Mesendoderm (in vitro differentiated cells): Measurements from ENCODE around the gene UTS2B.

ENCODE experiments used
- DNase-seq: peaks from one replicate; pipeline ENCODE4 v3.0.0; 2013
- H2AK5ac ChIP-seq: 2 replicates; pipeline ENCODE4 v1.6.1; 2013; ENCODE audit warnings: low read length, inconsistent platforms
- H2BK120ac ChIP-seq: 2 replicates; pipeline ENCODE4 v1.6.1; 2013; ENCODE audit warnings: low read depth, mild to moderate bottlenecking, low read length, moderate library complexity, mixed read lengths
- H2BK15ac ChIP-seq: replicated peaks from 2 replicates; pipeline ENCODE4 v1.6.1; 2013; ENCODE audit warnings: low read depth, mild to moderate bottlenecking, moderate library complexity
- H2BK5ac ChIP-seq: 2 replicates; pipeline ENCODE4 v1.6.1; 2013; ENCODE audit warnings: low read length, inconsistent platforms
- H3K18ac ChIP-seq: 2 replicates; pipeline ENCODE4 v1.6.1; 2013; ENCODE audit warnings: mild to moderate bottlenecking, low read length, mixed read lengths
- H3K23ac ChIP-seq: one replicate; pipeline ENCODE4 v1.6.1; 2013; ENCODE audit warnings: low read length
- H3K27ac ChIP-seq: 2 replicates; pipeline ENCODE4 v1.5.1; 2013; ENCODE audit warnings: low read depth, mild to moderate bottlenecking, inconsistent platforms, low read length, moderate library complexity
- H3K27me3 ChIP-seq: 2 replicates; pipeline ENCODE4 v1.6.1; 2013; ENCODE audit warnings: low read length, control low read depth, mild to moderate bottlenecking, inconsistent platforms; ENCODE audit not compliant: insufficient read depth, poor library complexity
- H3K36me3 ChIP-seq: 2 replicates; pipeline ENCODE4 v1.6.1; 2013; ENCODE audit warnings: low read length, inconsistent platforms; ENCODE audit not compliant: control insufficient read depth, insufficient read depth
- H3K4ac ChIP-seq: one replicate; pipeline ENCODE4 v1.6.1; 2013; ENCODE audit warnings: low read depth, mild to moderate bottlenecking, low read length, moderate library complexity
- H3K4me1 ChIP-seq: 2 replicates; pipeline ENCODE4 v1.6.1; 2013; ENCODE audit warnings: low read depth, low read length, inconsistent platforms; ENCODE audit not compliant: control insufficient read depth
- H3K4me2 ChIP-seq: 2 replicates; pipeline ENCODE4 v1.6.1; 2013; ENCODE audit warnings: low read length
- H3K4me3 ChIP-seq: 2 replicates; pipeline ENCODE4 v1.5.1; 2013; ENCODE audit warnings: mild to moderate bottlenecking, low read length
- H3K56ac ChIP-seq: one replicate; pipeline ENCODE4 v1.6.1; 2013; ENCODE audit warnings: low read length
- H3K79me1 ChIP-seq: 2 replicates; pipeline ENCODE4 v1.6.1; 2013; ENCODE audit warnings: low read length, inconsistent platforms
- H3K79me2 ChIP-seq: 2 replicates; pipeline ENCODE4 v1.6.1; 2013; ENCODE audit warnings: mild to moderate bottlenecking, low read length; ENCODE audit not compliant: control insufficient read depth, insufficient read depth
- H3K9ac ChIP-seq: 2 replicates; pipeline ENCODE4 v1.6.1; 2013; ENCODE audit warnings: low read length, inconsistent platforms
- H4K5ac ChIP-seq: one replicate; pipeline ENCODE4 v1.6.1; 2013; ENCODE audit warnings: low read length
- H4K8ac ChIP-seq: one replicate; pipeline ENCODE4 v1.6.1; 2013; ENCODE audit warnings: low read depth, mild to moderate bottlenecking, control low read depth, low read length, moderate library complexity
- WGBS: extraction: QIAGEN DNeasy Blood & Tissue Kit; methylation state at CpG from one replicate; pipeline ENCODE4 v1.1.7; 2013; ENCODE audit warnings: low lambda C conversion rate, missing lambda C conversion rate; ENCODE audit not compliant: insufficient coverage; ENCODE audit errors: extremely low coverage; 5-methylcytosine and 5-hydroxymethylcytosine counted together

Gene UTS2B

DNA sequence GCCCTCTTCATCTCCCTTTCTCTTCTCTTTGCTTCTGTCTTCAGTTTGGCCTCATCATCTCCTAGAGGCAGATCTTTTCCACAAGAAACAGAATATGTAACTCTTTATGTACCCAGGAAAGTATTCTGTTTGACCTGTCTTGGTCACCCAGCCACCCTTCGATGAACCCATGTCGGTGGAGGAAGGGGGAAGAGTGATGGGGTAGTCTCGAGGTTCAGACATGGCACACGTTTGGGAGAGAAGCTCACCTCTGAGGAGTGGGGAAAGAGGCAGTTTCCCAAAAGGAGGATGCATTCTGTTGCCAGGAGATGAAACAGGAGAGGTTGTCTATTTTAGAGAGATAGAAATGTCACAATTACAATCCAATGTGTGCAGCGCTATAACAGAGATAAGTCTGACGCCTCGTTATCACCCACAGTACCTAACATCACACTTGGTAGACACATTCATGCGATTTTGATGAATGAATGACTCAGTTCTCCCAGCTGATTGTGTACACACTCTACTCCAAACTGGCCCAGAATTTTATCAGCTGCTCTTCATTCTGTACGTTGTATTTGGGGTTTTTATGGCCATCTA is 1.9 kb downstream of the UTS2B start:
- Histone ChIP-seq H3K27me3 (no peaks in the 10 kb centered on the region), H2BK120ac (no peak overlapping the region), H2AK5ac (no peak overlapping the region), H4K8ac (no peak overlapping the region), H4K5ac (no peak overlapping the region), H3K56ac (peak overlapping the region; percentile 89), H3K18ac (peak overlapping the region; percentile 24), H3K9ac (peak overlapping the region; percentile 25), H3K4me2 (peak overlapping the region; percentile 3), H3K4ac (no peak overlapping the region), H3K79me1 (peaks cover 1% of the 10 kb centered on the region), H2BK5ac (no peak overlapping the region), H3K4me1 (peaks cover 10% of the 10 kb centered on the region), H3K79me2 (peaks cover 18% of the 10 kb centered on the region), H3K36me3 (no peaks in the 10 kb centered on the region), H3K27ac (no peak overlapping the region), H2BK15ac (no peak overlapping the region), H3K23ac (no peak overlapping the region), H3K4me3 (no peak overlapping the region)
- peak; percentile 75 for DNase-seq
- no CpG with 5 or more reads among the region's 9 CpGs for WGBS

DNA sequence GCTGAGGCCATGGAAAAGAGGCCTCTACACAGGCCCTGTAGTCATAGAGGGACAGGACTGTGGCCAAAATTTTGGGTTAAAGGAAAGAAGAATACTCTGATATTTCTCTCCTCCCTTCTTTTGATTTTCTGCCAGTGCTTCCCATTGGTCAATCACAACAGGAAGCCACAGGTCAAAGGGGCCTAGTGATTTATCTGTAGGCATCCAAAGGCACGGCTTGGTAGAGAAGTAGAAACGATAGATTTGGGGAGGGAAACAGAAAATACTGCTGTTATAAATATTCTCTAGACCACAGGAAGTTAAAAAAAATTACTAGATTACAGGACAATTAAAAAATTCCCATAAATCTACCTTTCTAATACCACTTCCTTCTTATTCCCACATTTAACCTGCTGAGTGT is 2.8 kb downstream of the UTS2B start:
- Histone ChIP-seq H3K4me1 (peaks cover 10% of the 10 kb centered on the region), H4K8ac (no peak overlapping the region), H3K27ac (no peak overlapping the region), H3K4me3 (no peak overlapping the region), H3K36me3 (no peaks in the 10 kb centered on the region), H2BK5ac (no peak overlapping the region), H2AK5ac (no peak overlapping the region), H4K5ac (no peak overlapping the region), H3K4me2 (no peak overlapping the region), H3K4ac (peak overlapping the region; percentile 2), H2BK15ac (no peak overlapping the region), H3K79me2 (peaks cover 9% of the 10 kb centered on the region), H3K23ac (no peak overlapping the region), H3K27me3 (no peaks in the 10 kb centered on the region), H3K18ac (no peak overlapping the region), H3K56ac (no peak overlapping the region), H3K9ac (no peak overlapping the region), H3K79me1 (peaks cover 1% of the 10 kb centered on the region), H2BK120ac (no peak overlapping the region)
- no peak for DNase-seq
- no CpG with 5 or more reads among the region's 2 CpGs for WGBS

DNA sequence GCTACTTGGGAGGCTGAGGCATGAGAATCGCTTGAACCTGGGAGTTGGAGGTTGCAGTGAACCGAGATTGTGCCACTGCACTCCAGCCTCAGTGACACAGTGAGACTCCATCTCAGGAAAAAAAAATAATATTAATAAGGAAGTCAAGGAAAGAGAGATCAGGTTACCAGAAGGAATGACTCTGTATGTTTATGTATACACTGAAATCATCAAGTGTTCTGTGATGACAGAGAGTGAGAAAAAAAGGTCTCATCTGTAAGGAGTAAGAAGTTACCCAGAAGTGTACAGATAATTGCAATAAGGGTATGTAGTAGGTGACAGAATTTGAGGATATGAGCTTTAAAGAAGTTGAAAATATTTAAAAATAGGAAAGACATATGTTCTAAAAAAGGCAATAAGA is 5.4 kb downstream of the UTS2B start:
- Histone ChIP-seq H3K4me1 (peaks cover 6% of the 10 kb centered on the region), H3K27me3 (no peaks in the 10 kb centered on the region), H4K5ac (no peak overlapping the region), H3K9ac (no peak overlapping the region), H3K27ac (no peak overlapping the region), H3K79me2 (no peaks in the 10 kb centered on the region), H2BK120ac (no peak overlapping the region), H4K8ac (no peak overlapping the region), H2AK5ac (no peak overlapping the region), H3K36me3 (no peaks in the 10 kb centered on the region), H2BK5ac (no peak overlapping the region), H3K4me3 (no peak overlapping the region), H3K23ac (no peak overlapping the region), H3K4ac (no peak overlapping the region), H3K18ac (no peak overlapping the region), H3K56ac (no peak overlapping the region), H2BK15ac (no peak overlapping the region), H3K4me2 (no peak overlapping the region), H3K79me1 (no peaks in the 10 kb centered on the region)
- WGBS, result no CpG with 5 or more reads among the region's 2 CpGs
- DNase-seq, result no peak

DNA sequence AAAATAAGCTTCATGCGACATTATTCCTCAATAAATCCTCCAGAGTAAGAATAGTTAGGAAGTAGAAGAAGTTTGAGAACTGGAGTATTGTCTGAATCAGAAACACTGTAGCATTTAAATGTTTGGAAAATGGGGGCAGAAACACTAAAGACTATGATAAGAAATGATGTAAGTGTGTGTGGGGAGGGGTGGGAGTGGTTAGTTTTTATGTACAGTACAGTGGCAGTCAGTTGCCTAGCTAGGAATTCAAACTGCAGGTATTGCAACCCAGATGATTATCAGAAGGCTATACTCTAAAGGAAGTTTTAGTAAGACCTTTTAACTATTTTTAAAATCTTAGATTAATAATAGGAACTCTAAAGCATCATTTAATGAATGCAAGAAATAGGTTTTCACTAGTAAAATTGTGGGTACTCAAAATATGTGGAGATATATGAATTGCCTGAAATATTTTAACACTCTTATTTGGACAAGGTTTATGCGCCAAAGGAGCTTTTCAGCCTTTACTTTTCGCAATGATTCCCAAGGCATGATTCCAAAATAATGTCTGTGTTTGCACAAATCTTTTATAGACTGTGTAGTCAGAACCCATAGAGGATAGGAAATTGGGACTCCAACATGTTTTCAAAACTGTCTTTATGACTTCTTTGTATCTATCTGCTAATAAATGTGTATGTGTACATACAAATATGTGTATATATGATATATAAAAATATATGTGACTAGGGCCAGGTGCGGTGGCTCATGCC is 9.1 kb downstream of the UTS2B start:
- Histone ChIP-seq H3K9ac (no peak overlapping the region), H3K23ac (no peak overlapping the region), H3K36me3 (no peaks in the 10 kb centered on the region), H2AK5ac (no peak overlapping the region), H3K27ac (no peak overlapping the region), H2BK15ac (no peak overlapping the region), H4K8ac (no peak overlapping the region), H3K79me1 (no peaks in the 10 kb centered on the region), H2BK120ac (no peak overlapping the region), H3K4me1 (no peaks in the 10 kb centered on the region), H3K18ac (no peak overlapping the region), H4K5ac (no peak overlapping the region), H3K4ac (no peak overlapping the region), H2BK5ac (no peak overlapping the region), H3K27me3 (no peaks in the 10 kb centered on the region), H3K79me2 (no peaks in the 10 kb centered on the region), H3K4me2 (no peak overlapping the region), H3K4me3 (no peak overlapping the region), H3K56ac (no peak overlapping the region)
- no CpG with 5 or more reads among the region's 4 CpGs for WGBS
- DNase-seq, result no peak

DNA sequence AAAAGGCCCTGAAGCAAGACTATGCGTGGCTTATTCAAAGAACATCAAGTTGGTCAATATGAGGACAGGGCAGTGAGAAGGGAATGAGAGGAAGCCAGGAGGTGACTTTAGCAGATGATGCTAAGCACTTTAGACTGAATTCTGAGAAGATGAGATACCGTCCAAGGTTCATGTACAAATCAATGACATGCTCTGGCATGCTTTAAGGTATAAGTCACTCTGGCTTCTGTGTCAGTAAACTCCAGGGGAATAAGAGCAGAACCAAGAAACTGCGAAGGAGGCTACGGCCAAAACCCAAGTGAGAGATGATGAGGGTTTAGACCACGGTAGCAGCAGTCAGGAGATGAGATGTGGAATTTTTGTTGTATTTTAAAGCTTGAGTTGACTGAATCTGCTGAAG is 10.0 kb downstream of the UTS2B start:
- Histone ChIP-seq H2BK120ac (no peak overlapping the region), H3K4ac (no peak overlapping the region), H3K4me1 (no peaks in the 10 kb centered on the region), H3K27ac (no peak overlapping the region), H4K8ac (no peak overlapping the region), H3K9ac (no peak overlapping the region), H3K79me2 (no peaks in the 10 kb centered on the region), H3K79me1 (no peaks in the 10 kb centered on the region), H2BK5ac (no peak overlapping the region), H3K23ac (no peak overlapping the region), H2BK15ac (no peak overlapping the region), H3K56ac (no peak overlapping the region), H3K36me3 (no peaks in the 10 kb centered on the region), H2AK5ac (no peak overlapping the region), H3K4me3 (no peak overlapping the region), H3K18ac (no peak overlapping the region), H4K5ac (no peak overlapping the region), H3K4me2 (no peak overlapping the region), H3K27me3 (no peaks in the 10 kb centered on the region)
- WGBS, result no CpG with 5 or more reads among the region's 5 CpGs
- no peak for DNase-seq
